VCaP (cell line): ENCODE data around the gene ZNF24.

Experiments
- H3K27ac ChIP-seq: fragments of 450-650 bp; 2 replicates; pipeline ENCODE4 v1.5.1; 2017
- TF ChIP-seq, protein P1 (sequence below): fragments of 450-650 bp; conservative IDR thresholded peaks from 2 replicates; pipeline ENCODE4 v1.5.1; 2017; ENCODE audit warnings: mild to moderate bottlenecking, moderate library complexity

Gene ZNF24

GRCh38 chr18:35352283-35352682 is 8.1 kb upstream of the ZNF24 start:
- TF ChIP-seq, protein P1, sequence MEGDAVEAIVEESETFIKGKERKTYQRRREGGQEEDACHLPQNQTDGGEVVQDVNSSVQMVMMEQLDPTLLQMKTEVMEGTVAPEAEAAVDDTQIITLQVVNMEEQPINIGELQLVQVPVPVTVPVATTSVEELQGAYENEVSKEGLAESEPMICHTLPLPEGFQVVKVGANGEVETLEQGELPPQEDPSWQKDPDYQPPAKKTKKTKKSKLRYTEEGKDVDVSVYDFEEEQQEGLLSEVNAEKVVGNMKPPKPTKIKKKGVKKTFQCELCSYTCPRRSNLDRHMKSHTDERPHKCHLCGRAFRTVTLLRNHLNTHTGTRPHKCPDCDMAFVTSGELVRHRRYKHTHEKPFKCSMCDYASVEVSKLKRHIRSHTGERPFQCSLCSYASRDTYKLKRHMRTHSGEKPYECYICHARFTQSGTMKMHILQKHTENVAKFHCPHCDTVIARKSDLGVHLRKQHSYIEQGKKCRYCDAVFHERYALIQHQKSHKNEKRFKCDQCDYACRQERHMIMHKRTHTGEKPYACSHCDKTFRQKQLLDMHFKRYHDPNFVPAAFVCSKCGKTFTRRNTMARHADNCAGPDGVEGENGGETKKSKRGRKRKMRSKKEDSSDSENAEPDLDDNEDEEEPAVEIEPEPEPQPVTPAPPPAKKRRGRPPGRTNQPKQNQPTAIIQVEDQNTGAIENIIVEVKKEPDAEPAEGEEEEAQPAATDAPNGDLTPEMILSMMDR, result no peak
- no peak overlapping the region for H3K27ac ChIP-seq

DNA sequence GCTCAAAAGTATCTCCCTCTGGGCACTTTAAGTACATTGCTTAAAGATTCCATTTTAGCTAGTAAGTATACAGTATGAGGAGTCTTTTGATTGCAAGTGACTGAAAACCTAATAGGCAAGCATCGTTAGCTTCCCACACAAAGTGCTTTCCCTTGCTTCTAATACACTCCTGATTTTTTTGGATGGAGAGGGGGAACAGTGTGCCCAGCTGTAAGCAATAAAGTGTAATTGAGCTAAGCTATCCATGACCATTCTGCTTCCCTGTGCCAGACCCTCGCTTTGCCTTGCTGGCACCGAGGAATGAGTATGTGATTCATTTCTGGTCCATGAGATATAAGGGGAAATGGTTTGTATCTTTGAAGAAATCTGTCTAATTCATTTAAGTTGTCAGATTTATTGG is 3.8 kb upstream of the ZNF24 start:
- peak overlapping the region; percentile 100; the same call in 1 of the 2 replicates for H3K27ac ChIP-seq
- TF ChIP-seq, protein P1, result no peak

- H3K27ac ChIP-seq, result peak overlapping the region; percentile 100
Measured at GRCh38 chr18:35345950-35346349, 1.7 kb upstream of the ZNF24 start.

DNA sequence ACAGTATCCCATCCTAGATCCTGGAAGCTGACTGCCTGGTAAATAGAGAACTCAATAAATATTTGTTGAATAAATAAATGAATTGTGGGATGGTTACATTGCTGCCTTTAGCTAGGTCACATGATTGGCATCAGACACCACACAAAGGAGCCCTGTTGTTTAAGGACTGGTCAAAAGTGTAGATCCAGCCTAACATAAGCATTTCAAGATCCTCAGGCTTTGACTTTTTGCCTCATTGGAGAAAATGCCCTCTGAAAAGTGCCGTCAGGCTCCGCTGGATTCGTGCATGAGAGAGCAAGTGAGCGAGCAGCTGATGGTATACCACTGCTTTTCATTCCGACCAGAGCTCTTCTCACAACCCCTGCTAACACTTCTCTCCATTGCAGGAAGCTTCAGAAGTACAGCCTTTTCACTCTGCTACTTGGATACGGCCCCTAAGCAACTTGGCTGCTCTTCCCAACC is 1.3 kb upstream of the ZNF24 start:
- TF ChIP-seq, protein P1, result no peak
- H3K27ac ChIP-seq, result peak overlapping the region; percentile 100

More at GRCh38 chr18:35345950-35346349, 1.7 kb upstream of the ZNF24 start:
- TF ChIP-seq, protein P1, result no peak

DNA sequence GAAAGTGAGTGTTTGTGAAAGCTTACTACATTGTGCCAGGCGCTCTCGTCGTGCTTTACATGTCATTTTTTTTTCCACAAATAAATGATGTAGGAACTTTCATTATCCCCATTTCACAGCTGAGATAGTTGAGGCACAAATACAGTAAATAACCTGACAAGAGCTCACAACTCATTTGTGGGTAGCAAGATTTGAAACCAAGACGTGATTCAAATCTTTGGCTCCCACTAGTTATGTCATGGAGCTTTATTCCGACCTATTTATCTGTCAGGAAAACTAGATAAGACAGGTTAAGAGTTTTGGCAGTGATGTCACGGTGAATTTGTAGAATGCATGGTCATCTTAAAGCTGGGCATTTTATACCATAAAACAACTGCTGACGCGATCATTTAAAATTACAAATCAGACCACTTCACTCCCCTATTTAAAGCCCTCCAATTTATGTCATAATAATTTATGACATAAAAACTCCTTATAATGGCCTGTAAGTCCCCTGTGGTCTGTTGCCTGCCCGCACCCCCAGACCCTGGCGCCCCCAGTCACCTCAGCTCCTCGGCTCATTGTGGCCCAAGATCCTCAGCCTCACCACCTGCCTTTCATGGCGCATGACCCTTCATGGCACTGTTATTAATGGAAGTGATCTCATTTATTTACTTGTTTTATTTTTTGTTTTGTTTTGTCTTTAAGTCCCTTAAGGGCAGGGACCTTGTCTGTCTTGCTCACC is 678 bp upstream of the ZNF24 start:
- TF ChIP-seq, protein P1, result no peak
- peak overlapping the region; percentile 100 for H3K27ac ChIP-seq

GRCh38 chr18:35343488-35343935 is 708 bp downstream of the ZNF24 start:
- peak overlapping the region; percentile 100 for H3K27ac ChIP-seq
- TF ChIP-seq, protein P1, result no peak

GRCh38 chr18:35337286-35337685 is 6.9 kb downstream of the ZNF24 start:
- no peak overlapping the region for H3K27ac ChIP-seq
- TF ChIP-seq, protein P1, result no peak
